HFFc6 (cell line): ENCODE data around the gene ID1. TPM values are rescaled to one million over a fixed set of nuclear protein-coding genes. Genes with fewer than 3 reads are reported as not detected.

ENCODE experiments used
- DNase-seq: peaks from one replicate; pipeline ENCODE4 v3.0.0-alpha.2; 2018
- H3K27ac Mint-ChIP-seq: 2 replicates; pipeline ENCODE4 v1.8.0; 2020; ENCODE audit warnings: mild to moderate bottlenecking, mixed read lengths
- H3K27me3 Mint-ChIP-seq: 2 replicates; pipeline ENCODE4 v1.8.0; 2021; ENCODE audit warnings: mild to moderate bottlenecking, moderate library complexity, mixed read lengths; ENCODE audit not compliant: insufficient read depth
- H3K36me3 Mint-ChIP-seq: 2 replicates; pipeline ENCODE4 v1.8.0; 2021; ENCODE audit warnings: low read depth, mixed read lengths
- H3K4me1 Mint-ChIP-seq: 2 replicates; pipeline ENCODE4 v1.8.0; 2020; ENCODE audit warnings: low read depth, mixed read lengths
- H3K4me3 Mint-ChIP-seq: 2 replicates; pipeline ENCODE4 v1.8.0; 2020; ENCODE audit warnings: mild to moderate bottlenecking, moderate library complexity, mixed read lengths
- H3K9me3 Mint-ChIP-seq: 2 replicates; pipeline ENCODE4 v1.8.0; 2020; ENCODE audit warnings: mild to moderate bottlenecking, mixed read lengths
- CTCF ChIP-seq: fragments of 200-600 bp; sonication (generic); IDR thresholded peaks from 2 replicates; pipeline ENCODE4 v1.5.0; 2021; ENCODE audit warnings: antibody characterized with exemption, mild to moderate bottlenecking
- total RNA-seq, 6 experiments: library from RNA; stranded (reverse); fragmentation: NEBNext Ultra II Directional; extraction: Animal tissue kit (Norgen Biotek cat#: 25700); gene quantifications; 2 replicates in 1 of 6; 3 replicates in 5 of 6; pipeline ENCODE4 v1.2.3, GENCODE V29; 2021

The ID1 gene
- total RNA-seq, 6 experiments from 2014 or later = 397 to 487 (median 452) TPM

DNA sequence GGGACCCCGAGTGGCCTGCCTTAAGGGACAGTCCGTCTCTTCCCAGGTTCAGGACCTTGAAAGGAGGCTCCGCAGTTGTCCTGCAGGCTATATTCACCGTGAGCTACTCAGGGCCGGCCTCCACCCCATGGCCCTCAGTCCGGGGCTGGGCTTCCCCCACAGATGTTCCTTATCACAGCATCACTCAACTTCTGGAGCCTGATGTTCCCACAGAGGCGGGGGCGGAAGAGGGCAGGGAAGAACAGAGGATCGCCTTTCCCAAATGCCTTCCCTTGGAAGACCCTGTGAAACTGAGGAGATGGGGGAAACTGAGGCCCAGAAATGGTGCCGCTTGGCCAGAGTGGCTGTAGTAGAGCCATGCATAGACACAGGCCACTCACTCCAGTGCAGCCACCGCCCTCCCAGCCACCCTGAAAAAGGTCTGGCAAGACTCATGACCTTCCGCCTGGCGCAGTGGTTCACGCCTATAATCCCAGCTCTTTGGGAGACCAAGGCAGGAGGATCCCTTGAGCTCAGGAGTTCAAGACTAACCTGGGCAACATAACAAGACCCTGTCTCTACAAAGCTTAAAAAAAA lies 28.3 kb downstream of the ID1 start:
- Mint-ChIP-seq H3K27me3 (peaks cover 5% of the 10 kb centered on the region), H3K27ac (no peak overlapping the region), H3K4me1 (no peaks in the 10 kb centered on the region), H3K36me3 (no peaks in the 10 kb centered on the region), H3K9me3 (no peaks in the 10 kb centered on the region), H3K4me3 (no peak overlapping the region)
- no peak for DNase-seq
- TF ChIP-seq CTCF = no peak

DNA sequence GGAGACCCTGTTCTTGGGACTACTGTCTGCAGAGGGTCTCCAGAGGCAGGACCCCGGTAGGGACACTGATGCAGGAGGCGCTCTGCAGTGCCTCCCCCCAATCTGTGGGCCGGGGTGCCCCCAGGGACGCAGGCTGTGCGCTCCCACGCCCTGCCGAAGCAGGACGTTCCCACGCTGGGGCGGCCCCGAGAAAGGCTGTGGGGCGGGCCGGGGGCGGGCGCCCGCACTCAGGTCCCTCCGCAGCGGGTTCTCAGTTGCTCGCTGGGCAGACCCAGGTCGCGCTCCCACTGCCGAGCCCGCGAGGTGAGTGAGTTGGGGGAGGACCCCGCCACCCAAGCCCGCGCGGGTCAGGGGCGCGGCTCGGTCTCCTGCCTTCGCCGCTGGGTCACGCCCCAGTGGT lies 32.6 kb downstream of the ID1 start, which contains the start of gene COX4I2:
Gene COX4I2 (plus strand): TSS at position 253 of the 400 bp plus-strand sequence. CDS start 1,106 bp downstream, outside the sequence.
- no peaks in the 10 kb centered on the region for H3K9me3 Mint-ChIP-seq
- no peak for DNase-seq
- H3K4me3 Mint-ChIP-seq = no peak within 1 kb of the TSS
- H3K4me1 Mint-ChIP-seq = no peaks in the 10 kb centered on the region
- H3K27ac Mint-ChIP-seq = no peak within 1 kb of the TSS
- TF ChIP-seq CTCF = no peak
- peaks cover 20% of the 10 kb centered on the region for H3K27me3 Mint-ChIP-seq
- no peaks in the 10 kb centered on the region for H3K36me3 Mint-ChIP-seq

GRCh38 chr20:31638317-31638716 lies 33.2 kb downstream of the ID1 start:
- Mint-ChIP-seq H3K9me3 (no peaks in the 10 kb centered on the region), H3K36me3 (no peaks in the 10 kb centered on the region), H3K4me3 (no peak overlapping the region), H3K27ac (no peak overlapping the region), H3K27me3 (peaks cover 17% of the 10 kb centered on the region), H3K4me1 (no peaks in the 10 kb centered on the region)
- no peak for TF ChIP-seq CTCF
- DNase-seq = no peak

GRCh38 chr20:31638816-31639215 lies 33.7 kb downstream of the ID1 start:
- Mint-ChIP-seq H3K4me1 (no peaks in the 10 kb centered on the region), H3K36me3 (no peaks in the 10 kb centered on the region), H3K9me3 (no peaks in the 10 kb centered on the region), H3K4me3 (no peak overlapping the region), H3K27ac (no peak overlapping the region), H3K27me3 (peaks cover 17% of the 10 kb centered on the region)
- TF ChIP-seq CTCF = no peak
- DNase-seq = no peak

- Mint-ChIP-seq H3K4me3 (no peak overlapping the region), H3K27ac (no peak overlapping the region), H3K36me3 (no peaks in the 10 kb centered on the region), H3K9me3 (no peaks in the 10 kb centered on the region), H3K4me1 (peaks cover 4% of the 10 kb centered on the region; the same call in 1 of the 2 replicates), H3K27me3 (peaks cover 21% of the 10 kb centered on the region)
- no peak for TF ChIP-seq CTCF
- no peak for DNase-seq
These were observed 35.2 kb downstream of the ID1 start for GRCh38 chr20:31640259-31640658.
